KOPT-K1 (cell line): ENCODE results near the gene RTN4RL1.
"Not testable (repeated sequence)": the region's sequence is repeated elsewhere in the genome, so short reads cannot be mapped to it uniquely, and the experiment has no call there.

Experiments
- H3K27ac ChIP-seq: fragments of 200-600 bp; sonication (generic); 2 replicates; pipeline ENCODE4 v1.5.1; 2016; ENCODE audit warnings: antibody characterized with exemption, mild to moderate bottlenecking, low read depth, low read length; ENCODE audit not compliant: poor library complexity, severe bottlenecking
- H3K36me3 ChIP-seq: fragments of 200-600 bp; sonication (generic); 2 replicates; pipeline ENCODE4 v1.5.1; 2017; ENCODE audit warnings: antibody characterized with exemption, mild to moderate bottlenecking, low read length, moderate library complexity; ENCODE audit not compliant: insufficient read depth
- H3K9me3 ChIP-seq: fragments of 200-600 bp; sonication (generic); 2 replicates; pipeline ENCODE4 v1.5.1; 2017; ENCODE audit warnings: antibody characterized with exemption, low read length, mild to moderate bottlenecking; ENCODE audit not compliant: insufficient read depth, poor library complexity, severe bottlenecking

The RTN4RL1 gene

DNA sequence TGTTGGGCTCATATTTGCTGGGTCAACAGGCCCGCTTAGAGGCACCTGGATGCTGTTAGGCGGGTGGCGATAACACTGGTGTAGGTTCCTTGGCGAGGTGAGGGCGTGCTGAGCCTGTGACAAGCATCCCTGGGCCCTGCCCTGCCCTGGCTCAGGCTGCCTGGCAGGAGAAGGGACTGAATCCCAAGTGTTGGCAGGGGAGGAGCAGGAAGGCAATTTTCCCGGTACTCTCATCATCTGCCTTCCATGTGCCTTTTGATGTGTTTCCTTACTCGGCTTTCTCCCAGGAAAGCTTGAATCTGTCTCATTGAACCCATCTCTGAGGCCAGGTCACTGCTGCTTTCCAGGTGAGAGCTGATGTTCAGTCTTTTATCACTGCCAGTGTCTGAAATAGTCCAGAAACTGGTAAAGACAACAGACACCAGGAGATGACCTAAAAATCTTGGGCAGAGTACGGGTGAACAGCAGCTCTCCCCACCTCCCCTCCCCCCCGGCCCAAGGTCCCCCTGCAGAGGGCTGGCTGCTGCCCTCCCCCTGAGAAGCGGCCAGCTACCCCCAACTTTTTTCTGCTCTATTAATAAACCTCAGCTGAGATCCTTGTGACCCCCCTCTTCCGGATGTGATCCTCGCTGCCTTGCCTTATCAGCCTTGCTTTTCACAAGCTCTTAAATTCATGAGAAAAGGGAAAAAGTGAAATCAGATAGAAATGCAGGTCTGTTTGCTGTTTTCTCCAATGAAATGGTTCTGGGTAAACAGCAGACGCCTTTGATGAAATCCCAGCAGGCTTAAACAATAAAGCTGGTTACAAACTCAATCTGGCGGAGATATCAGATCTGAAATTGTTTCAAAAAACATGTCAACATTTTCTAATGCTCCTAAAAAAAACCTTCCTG, 29.0 kb downstream of the RTN4RL1 start:
- H3K27ac ChIP-seq: no peak overlapping the region
- H3K9me3 ChIP-seq: no peaks in the 10 kb centered on the region
- H3K36me3 ChIP-seq: no peaks in the 10 kb centered on the region

- no peaks in the 10 kb centered on the region for H3K36me3 ChIP-seq
- no peak overlapping the region for H3K27ac ChIP-seq
These were observed 29.7 kb downstream of the RTN4RL1 start for GRCh38 chr17:1995321-1995892.

DNA sequence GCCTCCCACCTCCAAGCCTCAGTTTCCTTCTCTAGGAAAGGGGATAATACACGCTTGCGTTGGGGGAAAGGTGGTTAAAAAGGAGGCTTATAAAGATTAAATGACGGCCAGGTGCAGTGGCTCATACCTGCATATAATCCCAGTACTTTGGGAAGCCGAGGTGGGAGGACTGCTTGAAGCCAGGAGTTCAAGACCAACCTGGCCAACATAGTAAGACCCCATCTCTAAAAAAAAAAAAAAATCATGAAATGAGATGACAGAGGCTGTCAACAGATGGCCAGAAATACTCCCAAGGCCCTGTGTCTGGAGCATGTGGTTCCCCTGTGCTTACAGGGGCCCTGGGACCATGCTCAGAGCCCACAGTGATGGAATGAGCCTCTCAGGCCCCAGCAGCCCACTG, 30.4 kb downstream of the RTN4RL1 start:
- H3K9me3 ChIP-seq: no peaks in the 10 kb centered on the region
- no peaks in the 10 kb centered on the region for H3K36me3 ChIP-seq
- no peak overlapping the region for H3K27ac ChIP-seq

More at GRCh38 chr17:1995321-1995892, 29.7 kb downstream of the RTN4RL1 start:
- H3K9me3 ChIP-seq: no peaks in the 10 kb centered on the region

DNA sequence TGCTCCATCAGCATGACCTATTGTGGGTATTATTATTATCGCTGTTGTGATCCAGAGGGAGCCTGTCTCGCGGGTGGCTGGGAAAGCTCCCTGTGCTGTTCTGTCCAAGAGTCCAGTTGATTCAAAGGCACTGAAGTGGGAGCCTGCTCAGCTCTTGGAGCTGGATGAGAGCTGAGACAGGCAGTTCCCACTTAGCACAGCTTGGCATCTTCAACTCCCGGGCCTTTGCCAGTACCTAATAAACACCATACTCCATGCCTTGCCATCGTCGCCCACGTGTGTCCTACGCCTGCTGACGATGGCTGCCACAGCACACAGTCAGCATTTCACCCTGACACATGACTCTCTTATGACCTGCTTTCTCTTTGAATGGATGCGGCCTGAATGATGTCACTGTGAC, 32.6 kb downstream of the RTN4RL1 start:
- H3K27ac ChIP-seq: no peak overlapping the region
- H3K36me3 ChIP-seq: no peaks in the 10 kb centered on the region
- H3K9me3 ChIP-seq: no peaks in the 10 kb centered on the region

DNA sequence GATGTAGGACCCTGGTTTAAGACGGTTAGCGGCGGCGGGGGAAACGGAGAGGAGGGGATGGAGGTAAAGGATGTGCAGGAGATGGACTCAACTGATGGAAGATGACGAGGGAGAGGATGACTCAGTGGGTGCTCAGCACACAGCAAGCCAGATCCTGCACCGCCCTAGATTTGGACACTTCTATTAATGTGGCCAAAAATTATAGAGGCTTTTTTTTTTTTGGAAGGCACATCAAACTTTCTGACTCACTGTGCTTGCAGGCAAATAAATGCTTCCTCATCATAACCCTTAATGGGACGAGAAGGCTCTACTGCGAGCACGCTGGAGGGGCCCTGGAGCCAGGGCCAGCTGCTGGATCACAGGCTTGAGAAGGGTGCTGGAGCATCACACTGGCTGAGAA, 36.0 kb downstream of the RTN4RL1 start:
- H3K36me3 ChIP-seq: no peaks in the 10 kb centered on the region
- no peaks in the 10 kb centered on the region for H3K9me3 ChIP-seq
- no peak overlapping the region for H3K27ac ChIP-seq

GRCh38 chr17:1986783-1987451, 38.2 kb downstream of the RTN4RL1 start:
- Histone ChIP-seq H3K9me3 (no peaks in the 10 kb centered on the region), H3K27ac (no peak overlapping the region), H3K36me3 (no peaks in the 10 kb centered on the region)

DNA sequence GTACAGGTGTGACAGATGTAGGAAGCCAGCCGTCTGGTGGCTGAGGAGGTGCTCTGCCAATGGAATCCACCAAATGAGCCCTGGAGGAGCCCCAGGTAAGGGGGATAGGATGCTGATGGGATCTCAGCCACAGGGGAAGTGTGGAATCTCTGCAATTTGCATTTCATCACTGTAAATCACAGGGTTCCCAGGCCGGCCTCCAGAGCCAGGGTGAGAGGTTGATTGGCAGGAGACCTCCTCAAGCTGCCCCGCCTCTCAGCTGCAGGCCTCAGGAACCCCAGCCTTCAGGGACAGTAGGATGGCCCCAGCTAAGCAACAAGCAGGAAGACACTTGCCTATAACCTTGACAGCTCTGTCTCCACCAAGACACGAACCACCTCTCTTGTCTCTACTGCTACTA, 39.4 kb downstream of the RTN4RL1 start:
- no peaks in the 10 kb centered on the region for H3K9me3 ChIP-seq
- H3K36me3 ChIP-seq: no peaks in the 10 kb centered on the region
- no peak overlapping the region for H3K27ac ChIP-seq

DNA sequence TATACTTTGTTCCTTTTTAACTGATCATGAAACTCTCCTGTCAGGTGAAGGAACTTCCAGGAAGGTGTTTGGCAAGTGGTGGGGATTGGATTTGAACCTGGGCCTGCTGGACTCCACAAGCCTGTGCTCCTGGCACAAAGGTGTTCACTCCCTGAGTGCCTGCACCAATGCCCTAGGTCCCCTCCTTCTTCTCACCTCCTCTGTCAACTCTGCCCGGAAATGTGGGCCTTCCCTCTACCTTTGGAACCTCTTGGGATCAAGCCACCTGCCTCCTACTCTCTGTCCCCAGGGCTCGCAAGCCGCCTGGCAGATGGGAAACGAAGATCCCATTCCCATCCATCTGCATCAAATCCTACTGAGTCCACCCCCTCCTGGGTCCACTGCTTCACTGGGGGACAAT, 40.0 kb downstream of the RTN4RL1 start:
- H3K36me3 ChIP-seq: no peaks in the 10 kb centered on the region
- H3K9me3 ChIP-seq: no peaks in the 10 kb centered on the region
- no peak overlapping the region for H3K27ac ChIP-seq

DNA sequence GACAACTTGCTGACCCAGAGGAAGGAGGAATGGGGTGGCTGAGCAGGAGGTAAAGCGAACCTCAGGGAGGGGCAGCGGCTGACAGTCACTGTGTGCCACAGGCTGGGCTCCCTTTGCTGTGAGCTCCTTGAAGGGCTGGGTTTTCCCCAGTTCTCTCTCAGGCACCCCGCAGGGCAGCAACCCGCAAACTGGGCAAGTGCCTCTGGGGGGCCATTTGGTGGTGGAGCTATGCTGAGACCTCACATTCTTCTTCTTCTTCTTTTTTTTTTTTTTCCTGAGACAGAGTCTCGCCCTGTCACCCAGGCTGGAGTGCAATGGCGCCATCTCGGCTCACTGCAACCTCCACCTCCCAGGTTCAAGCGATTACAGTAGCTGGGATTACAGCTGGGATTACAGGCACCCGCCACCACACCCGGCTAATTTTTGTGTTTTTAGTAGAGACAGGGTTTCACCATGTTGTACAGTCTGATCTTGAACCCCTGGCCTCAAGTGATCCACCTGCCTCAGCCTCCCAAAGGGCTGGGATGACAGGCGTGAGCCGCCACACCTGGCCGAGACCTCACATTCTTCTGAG, 42.3 kb downstream of the RTN4RL1 start:
- H3K9me3 ChIP-seq, H3K27ac ChIP-seq, H3K36me3 ChIP-seq: not testable (repeated sequence)

DNA sequence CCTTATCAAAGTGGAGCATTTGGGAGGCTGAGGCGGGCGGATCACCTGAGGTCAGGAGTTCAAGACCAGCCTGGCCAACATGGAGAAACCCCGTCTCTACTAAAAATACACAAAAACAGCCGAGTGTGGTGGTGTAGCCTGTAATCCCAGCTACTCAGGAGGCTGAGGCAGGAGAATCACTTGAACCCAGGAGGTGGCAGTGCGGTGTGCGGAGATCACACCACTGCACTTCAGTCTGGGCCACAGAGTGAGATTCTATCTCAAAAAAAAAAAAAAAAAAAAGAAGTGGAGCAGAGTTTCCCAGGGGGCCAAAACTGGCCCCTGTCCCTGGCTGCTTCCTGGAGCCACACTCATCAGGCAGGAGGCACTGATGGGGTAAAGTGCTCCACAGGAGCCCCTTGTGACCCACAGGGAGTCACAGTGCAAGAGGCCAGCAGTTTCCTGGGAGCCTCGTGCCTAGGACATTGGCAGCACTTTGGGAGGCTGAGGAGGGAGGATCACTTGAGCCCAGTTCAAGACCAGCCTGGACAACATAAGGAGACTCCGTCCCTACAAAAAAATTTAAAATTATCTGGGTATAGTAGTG, 44.4 kb downstream of the RTN4RL1 start:
- Histone ChIP-seq H3K36me3 (no peaks in the 10 kb centered on the region), H3K27ac (no peak overlapping the region), H3K9me3 (no peaks in the 10 kb centered on the region)

DNA sequence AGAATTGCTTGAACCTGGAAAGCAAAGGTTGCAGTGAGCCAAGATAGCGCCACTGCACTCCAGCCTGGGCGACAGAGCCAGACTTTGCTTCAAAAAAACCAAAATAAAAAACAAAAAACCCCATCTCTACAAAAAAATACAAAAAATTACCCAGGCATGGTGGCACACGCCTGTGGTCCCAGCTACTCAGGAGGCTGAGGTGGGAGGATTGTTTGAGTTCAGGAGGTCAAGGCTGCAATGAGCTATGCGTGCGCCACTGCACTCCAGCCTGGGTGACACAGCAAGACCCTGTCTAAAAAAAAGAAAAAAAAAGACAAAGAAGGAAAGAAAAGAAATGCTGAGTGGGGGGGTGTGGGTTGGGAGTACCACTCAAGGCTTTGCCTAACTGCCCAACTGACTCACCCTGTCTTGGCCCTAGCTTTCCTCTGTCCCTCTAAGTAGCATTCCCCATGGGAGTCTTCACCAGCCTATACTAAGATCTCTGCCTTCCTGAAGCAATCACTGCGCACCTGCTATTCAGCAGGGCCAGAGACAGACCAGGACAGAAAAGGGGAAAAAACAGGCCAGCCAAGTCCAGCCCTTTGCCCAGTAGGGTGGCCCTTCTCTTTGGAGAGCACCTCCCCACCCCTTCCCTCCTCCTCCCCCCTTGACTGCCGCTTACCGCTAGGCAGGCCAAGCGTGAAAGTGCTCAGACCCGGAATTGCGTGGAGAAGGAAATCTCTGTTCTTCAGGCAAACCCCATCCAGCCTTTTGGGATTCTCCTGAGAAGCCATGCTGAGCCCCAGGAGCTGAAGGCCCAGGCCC, 45.8 kb downstream of the RTN4RL1 start:
- no peak overlapping the region for H3K27ac ChIP-seq

GRCh38 chr17:1978396-1978949, 46.7 kb downstream of the RTN4RL1 start:
- Histone ChIP-seq H3K9me3 (no peaks in the 10 kb centered on the region), H3K36me3 (no peaks in the 10 kb centered on the region), H3K27ac (no peak overlapping the region)

More for the DNA sequence above, 45.8 kb downstream of the RTN4RL1 start:
- no peaks in the 10 kb centered on the region for H3K9me3 ChIP-seq
- no peaks in the 10 kb centered on the region for H3K36me3 ChIP-seq

DNA sequence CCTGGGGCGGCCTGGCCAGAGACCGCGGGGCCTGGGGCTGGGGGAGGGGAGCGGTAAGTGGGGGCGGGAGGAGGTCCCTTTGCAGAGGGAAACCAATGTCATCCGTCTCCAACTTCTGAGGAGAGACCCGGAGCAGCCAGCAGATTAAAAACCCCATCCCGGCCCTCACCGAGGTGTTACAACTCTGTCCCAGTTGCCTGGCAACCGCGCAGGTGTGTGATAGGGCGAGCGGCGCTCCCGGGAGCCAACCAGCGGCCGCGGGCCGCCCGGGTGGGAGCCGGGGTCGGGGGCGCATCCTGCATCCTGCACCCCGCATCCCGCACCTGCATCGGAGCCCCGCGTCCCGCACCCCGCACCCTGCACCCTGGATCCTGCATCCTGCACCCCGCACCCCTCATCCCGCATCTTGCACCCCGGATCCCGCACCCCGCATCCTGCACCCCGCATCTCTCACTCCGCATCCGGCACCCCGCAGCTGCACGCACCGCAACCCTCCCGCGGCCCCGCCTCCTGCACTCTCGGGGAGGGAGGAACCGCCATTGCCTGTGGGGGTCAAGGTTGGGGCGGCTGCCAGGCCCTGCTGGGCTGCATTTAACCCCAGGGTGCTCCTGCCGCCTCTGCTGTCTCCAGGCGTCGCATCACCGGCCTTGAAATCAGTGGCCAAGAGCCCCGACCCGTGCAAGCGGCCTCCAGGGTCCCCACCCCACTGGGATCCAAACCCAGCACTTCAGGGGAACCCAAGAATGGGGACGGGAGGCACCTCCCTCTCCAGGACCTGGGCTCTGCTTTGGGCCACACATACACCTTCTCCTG, 47.3 kb downstream of the RTN4RL1 start:
- H3K27ac ChIP-seq: no peak overlapping the region
- no peaks in the 10 kb centered on the region for H3K36me3 ChIP-seq
- no peaks in the 10 kb centered on the region for H3K9me3 ChIP-seq
